GM18858 (cell line): Measurements from ENCODE around the gene LRRC4C.

Experiments used
- ATAC-seq: cut with Tn5 transposase; IDR thresholded peaks from one replicate; pipeline ENCODE4 v1.9.1; 2021; ENCODE audit not compliant: unreplicated experiment

LRRC4C gene

GRCh38 chr11:41267451-41267850 lies 192.0 kb downstream of the LRRC4C start:
- no peak for ATAC-seq

GRCh38 chr11:41256041-41256440 lies 203.4 kb downstream of the LRRC4C start:
- no peak for ATAC-seq

- no peak for ATAC-seq
Measured at GRCh38 chr11:41254966-41255365, 204.5 kb downstream of the LRRC4C start.

GRCh38 chr11:41250408-41250935 lies 209.0 kb downstream of the LRRC4C start:
- ATAC-seq: no peak

GRCh38 chr11:41247621-41248020 lies 211.8 kb downstream of the LRRC4C start:
- no peak for ATAC-seq

DNA sequence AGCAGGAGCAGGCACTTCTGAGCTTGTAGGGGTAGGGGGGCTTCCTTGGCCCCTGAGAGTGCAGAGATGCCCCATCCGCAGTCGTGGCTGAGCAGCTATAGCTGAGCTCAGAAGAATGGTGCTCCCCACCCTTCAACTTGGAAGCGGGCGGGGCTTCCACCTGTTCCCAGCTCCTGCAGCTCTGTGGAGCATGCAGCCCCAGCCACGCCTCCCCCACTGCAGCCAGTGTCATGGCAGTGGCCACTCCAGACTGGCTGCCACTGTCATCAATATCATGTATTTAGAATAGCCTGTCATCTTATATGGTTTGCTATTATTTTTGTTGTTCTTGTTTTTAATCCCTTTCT lies 213.1 kb downstream of the LRRC4C start:
- no peak for ATAC-seq

DNA sequence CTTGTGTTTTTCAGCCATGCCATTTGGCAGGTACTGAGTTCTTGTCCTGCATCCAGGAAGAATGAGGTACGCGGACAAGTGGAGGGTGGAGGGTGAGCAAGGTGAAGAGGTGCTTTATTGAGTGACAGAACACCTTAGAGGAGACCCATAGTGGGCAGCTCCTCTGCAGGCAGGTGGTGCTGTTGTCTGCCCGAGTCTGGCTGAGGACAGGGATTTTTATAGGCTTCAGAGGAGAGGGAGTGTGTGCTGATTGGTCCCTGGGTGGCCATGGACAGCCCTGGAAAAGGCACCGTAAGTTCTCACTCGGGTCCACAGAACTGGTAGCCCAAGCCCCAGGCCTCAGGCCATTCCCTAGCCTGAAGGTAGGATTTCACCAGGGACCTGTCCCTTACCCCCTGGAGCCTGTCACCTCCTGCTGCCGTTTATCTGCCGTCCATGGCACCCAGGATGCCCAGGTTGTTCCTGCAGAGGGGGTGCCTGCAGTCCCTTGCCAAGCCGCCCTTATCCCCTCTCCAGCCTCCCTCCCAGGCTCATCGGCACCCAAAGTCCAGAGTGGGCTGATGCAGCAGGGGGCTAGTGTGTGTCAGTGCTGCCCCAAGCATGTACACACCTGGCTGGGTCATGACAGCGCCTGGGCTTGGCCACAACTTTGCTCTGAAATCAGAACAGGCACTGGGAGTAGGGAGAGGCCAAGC lies 213.6 kb downstream of the LRRC4C start:
- ATAC-seq: no peak

DNA sequence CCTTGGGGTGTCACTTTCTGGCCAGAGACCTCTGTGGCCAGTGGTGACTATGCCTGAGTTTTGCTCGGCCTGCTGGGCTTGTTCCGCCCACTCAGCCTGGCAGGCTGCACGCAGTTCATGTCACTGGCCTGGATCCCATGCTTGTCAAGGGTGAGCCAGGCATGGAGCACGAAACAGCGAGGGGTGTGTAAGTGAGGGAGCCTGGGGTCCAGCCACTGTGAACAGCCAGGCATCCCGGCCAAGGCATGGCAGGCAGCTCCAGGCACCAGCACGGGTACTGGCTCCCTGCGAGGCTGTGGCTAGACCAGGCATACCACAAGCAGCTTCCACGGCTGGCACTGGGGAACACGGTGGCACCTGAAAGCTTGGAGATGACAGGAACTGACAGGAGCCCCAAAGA lies 214.3 kb downstream of the LRRC4C start:
- ATAC-seq: no peak

GRCh38 chr11:41237382-41237781 lies 222.1 kb downstream of the LRRC4C start:
- ATAC-seq: no peak

GRCh38 chr11:41235668-41236067 lies 223.8 kb downstream of the LRRC4C start:
- ATAC-seq: no peak

DNA sequence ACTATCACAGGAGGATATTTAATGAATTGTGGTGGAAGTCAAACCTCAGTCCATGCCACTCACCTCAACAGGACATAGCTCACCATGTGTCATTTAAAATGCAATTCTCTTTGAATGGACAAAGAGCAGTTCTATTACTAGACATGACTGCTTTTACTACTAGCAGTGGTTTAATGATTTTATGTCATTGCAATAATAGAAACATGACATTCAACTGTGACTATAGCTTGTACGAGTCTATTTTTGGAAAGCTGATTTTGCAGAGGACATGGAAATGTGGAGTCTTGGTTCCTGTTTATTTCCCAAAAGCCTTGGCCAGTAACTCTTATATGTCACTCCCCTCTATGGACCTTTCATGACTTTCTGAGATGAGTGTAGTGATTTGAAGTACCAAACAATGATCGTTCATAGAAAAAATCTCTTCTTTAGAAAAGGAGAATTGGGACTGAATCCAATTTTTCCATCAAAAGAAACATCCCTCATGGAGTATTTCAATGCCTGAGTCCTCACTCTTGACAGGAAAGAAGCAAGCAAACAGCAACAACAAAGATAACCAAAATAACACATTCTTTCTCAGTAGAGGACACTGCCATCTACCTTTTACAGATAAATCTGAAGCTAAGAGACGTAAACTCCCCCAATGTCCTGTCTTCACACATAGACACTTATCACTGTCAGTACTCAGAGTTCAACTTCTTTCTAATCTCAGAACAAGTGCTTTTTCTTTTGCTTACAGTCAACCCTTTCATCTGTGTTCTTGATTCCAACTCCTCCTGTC lies 233.4 kb downstream of the LRRC4C start:
- ATAC-seq: no peak

- ATAC-seq: no peak
Measured at GRCh38 chr11:41222236-41222635, 237.2 kb downstream of the LRRC4C start.

DNA sequence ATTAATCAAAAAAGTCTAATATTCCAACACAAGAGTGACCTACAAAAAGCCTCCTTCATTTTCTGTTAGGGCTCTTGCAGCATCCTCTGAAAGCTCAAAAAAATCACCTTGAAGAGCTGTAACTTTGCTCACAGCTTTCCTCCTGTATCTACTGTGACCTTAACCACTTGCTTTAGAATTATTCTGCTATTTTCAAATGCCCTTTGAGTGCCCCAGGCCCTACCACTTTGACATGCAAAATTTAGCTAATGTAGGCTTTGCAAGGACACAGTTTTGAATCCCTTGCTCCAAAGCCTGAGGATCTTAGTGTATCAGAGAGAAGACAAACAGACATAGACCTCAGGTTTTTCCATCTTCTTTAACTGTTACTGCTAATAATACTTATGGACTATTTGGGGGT lies 253.1 kb downstream of the LRRC4C start:
- ATAC-seq: no peak

- ATAC-seq: no peak
Measured at GRCh38 chr11:41201156-41201555, 258.3 kb downstream of the LRRC4C start.

DNA sequence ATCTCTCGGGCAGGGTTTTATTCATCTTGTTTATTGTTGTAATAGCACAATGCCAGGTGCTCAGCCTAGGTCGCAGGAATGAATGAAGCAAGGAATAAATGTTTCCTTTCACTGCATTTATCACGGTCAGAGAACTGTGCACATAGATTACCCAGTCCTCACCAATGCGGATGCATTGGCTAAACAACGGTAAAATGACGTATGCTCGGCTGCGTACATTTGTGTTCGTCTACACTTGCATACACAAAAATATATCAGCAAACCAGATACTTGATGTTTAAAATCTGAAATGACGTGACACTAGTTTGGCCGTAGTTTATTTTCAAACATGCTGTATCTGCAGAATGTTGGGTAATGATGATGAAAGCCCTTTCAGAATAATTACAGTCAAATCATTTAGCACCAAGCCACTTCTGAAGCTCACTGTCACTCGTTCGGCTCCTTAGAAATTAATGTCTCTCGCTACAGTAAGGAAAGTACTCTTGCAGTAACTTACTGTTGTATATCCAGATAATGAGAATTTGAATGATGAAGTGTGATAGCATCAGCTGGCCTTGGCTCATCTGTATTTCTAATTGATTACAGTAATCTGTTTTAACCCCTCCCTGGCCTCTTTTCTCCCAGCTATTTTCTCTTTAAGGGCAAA lies 268.9 kb downstream of the LRRC4C start:
- no peak for ATAC-seq

GRCh38 chr11:41189701-41190436 lies 269.6 kb downstream of the LRRC4C start:
- no peak for ATAC-seq

- no peak for ATAC-seq
Measured at GRCh38 chr11:41177791-41178190, 281.7 kb downstream of the LRRC4C start.

- no peak for ATAC-seq
Measured at GRCh38 chr11:41175304-41175972, 284.0 kb downstream of the LRRC4C start.

DNA sequence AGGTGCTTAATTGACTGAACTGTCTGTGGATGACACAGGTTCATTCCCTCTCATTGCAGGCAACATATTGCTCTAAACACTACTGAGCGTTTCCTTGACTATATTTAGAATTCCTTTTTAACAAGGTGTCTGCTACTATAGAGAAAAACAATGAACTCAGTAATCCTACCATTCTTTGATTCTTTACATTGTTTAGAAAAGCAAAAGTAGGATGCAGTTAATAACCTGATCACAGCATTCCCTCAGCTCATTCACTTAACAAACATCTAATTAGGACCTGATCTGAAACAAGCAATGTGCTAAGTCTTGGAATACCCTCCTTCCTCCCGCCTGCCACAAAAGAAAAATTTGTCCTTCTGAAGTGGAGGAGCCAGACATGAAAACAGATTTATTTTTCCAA lies 313.1 kb downstream of the LRRC4C start:
- ATAC-seq: no peak

DNA sequence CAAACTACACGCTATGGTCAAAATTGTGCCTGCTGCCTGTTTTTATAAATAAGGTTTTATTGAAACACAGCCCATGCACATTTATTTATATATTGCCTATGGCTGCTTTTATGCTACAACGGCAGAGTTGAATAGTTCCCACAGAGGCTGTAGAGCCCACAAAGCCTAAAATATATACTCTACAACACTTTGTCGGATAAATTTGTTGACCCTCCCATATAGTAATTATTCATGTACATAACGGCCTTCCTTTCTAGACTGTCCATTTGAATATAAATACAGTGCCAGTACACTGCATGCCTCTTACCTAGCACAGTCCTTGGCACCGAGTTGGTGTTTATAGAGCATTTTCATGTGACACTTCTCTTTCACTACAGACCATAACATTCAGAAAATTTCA lies 314.0 kb downstream of the LRRC4C start:
- no peak for ATAC-seq

- no peak for ATAC-seq
Measured at GRCh38 chr11:41134971-41135370, 324.5 kb downstream of the LRRC4C start.
